Measurements from ENCODE around the gene HOXA5.

The HOXA5 gene

GRCh38 chr7:27148756-27149641, 5.5 kb upstream of the HOXA5 start:
- Histone ChIP-seq H3K9me3 (ENCODE audit: severe bottlenecking) (no peaks in the 10 kb centered on the region), H3K36me3 (ENCODE audit: low read depth) (peaks cover 3% of the 10 kb centered on the region; the same call in 1 of the 2 replicates), H3K27me3 (ENCODE audit: insufficient read depth, poor library complexity, severe bottlenecking) (no peaks in the 10 kb centered on the region), H3K27ac (ENCODE audit: poor library complexity, severe bottlenecking) (peak overlapping the region; percentile 85), H3K4me1 (ENCODE audit: insufficient read depth, poor library complexity, severe bottlenecking) (peaks cover 9% of the 10 kb centered on the region), H3K4me3 (ENCODE audit: severe bottlenecking) (peak overlapping the region; percentile 38)
- no peak for DNase-seq (ENCODE audit: low spot score)
- TF ChIP-seq CTCF (IDR thresholded peaks at IDR 0.05; ENCODE audit: poor library complexity, severe bottlenecking), result no peak
- ATAC-seq (ENCODE audit: low read depth), result peak; percentile 4; the same call in 1 of the 3 replicates

GRCh38 chr7:27148031-27148755, 4.7 kb upstream of the HOXA5 start:
- H3K4me3 ChIP-seq (ENCODE audit: severe bottlenecking), result peak overlapping the region; percentile 38

GRCh38 chr7:27147199-27148030, 3.9 kb upstream of the HOXA5 start, which contains the start of gene HOXA6:
HOXA6 (minus strand) TSS chr7:27147774; CDS start chr7:27147749, 25 bp downstream.
- Histone ChIP-seq H3K4me3 (ENCODE audit: severe bottlenecking) (peak within 1 kb of the TSS; percentile 38), H3K36me3 (ENCODE audit: low read depth) (peaks cover 3% of the 10 kb centered on the region; the same call in 1 of the 2 replicates), H3K9me3 (ENCODE audit: severe bottlenecking) (no peaks in the 10 kb centered on the region), H3K27ac (ENCODE audit: poor library complexity, severe bottlenecking) (peak within 1 kb of the TSS; percentile 85), H3K4me1 (ENCODE audit: insufficient read depth, poor library complexity, severe bottlenecking) (peaks cover 9% of the 10 kb centered on the region), H3K27me3 (ENCODE audit: insufficient read depth, poor library complexity, severe bottlenecking) (no peaks in the 10 kb centered on the region)
- no peak for TF ChIP-seq CTCF (IDR thresholded peaks at IDR 0.05; ENCODE audit: poor library complexity, severe bottlenecking)
- no peak for ATAC-seq (ENCODE audit: low read depth)
- DNase-seq (ENCODE audit: low spot score), result no peak

More at GRCh38 chr7:27148031-27148755, 4.7 kb upstream of the HOXA5 start:
- no peaks in the 10 kb centered on the region for H3K27me3 ChIP-seq (ENCODE audit: insufficient read depth, poor library complexity, severe bottlenecking)
- DNase-seq (ENCODE audit: low spot score) (no peak), ATAC-seq (ENCODE audit: low read depth) (peak; percentile 13)
- H3K9me3 ChIP-seq (ENCODE audit: severe bottlenecking), result no peaks in the 10 kb centered on the region
- H3K4me1 ChIP-seq (ENCODE audit: insufficient read depth, poor library complexity, severe bottlenecking), result peaks cover 9% of the 10 kb centered on the region
- TF ChIP-seq CTCF (IDR thresholded peaks at IDR 0.05; ENCODE audit: poor library complexity, severe bottlenecking), result no peak
- H3K27ac ChIP-seq (ENCODE audit: poor library complexity, severe bottlenecking), result peak overlapping the region; percentile 85
- H3K36me3 ChIP-seq (ENCODE audit: low read depth), result peaks cover 3% of the 10 kb centered on the region; the same call in 1 of the 2 replicates

GRCh38 chr7:27146491-27147198, 3.2 kb upstream of the HOXA5 start:
- no peaks in the 10 kb centered on the region for H3K27me3 ChIP-seq (ENCODE audit: insufficient read depth, poor library complexity, severe bottlenecking)
- peaks cover 9% of the 10 kb centered on the region for H3K4me1 ChIP-seq (ENCODE audit: insufficient read depth, poor library complexity, severe bottlenecking)
- peaks cover 3% of the 10 kb centered on the region; the same call in 1 of the 2 replicates for H3K36me3 ChIP-seq (ENCODE audit: low read depth)
- DNase-seq (ENCODE audit: low spot score) (no peak), ATAC-seq (ENCODE audit: low read depth) (no peak)
- no peaks in the 10 kb centered on the region for H3K9me3 ChIP-seq (ENCODE audit: severe bottlenecking)
- peak overlapping the region; percentile 85 for H3K27ac ChIP-seq (ENCODE audit: poor library complexity, severe bottlenecking)
- H3K4me3 ChIP-seq (ENCODE audit: severe bottlenecking), result no peak overlapping the region
- no peak for TF ChIP-seq CTCF (IDR thresholded peaks at IDR 0.05; ENCODE audit: poor library complexity, severe bottlenecking)
